Measurements from ENCODE around the gene CRYGB.
"Not testable (repeated sequence)": the region's sequence is repeated elsewhere in the genome, so short reads cannot be mapped to it uniquely, and the experiment has no call there.

The CRYGB gene

GRCh38 chr2:208138334-208138733, 7.6 kb downstream of the CRYGB start:
- not testable (repeated sequence) for H3K4me3 Mint-ChIP-seq; H3K27me3 Mint-ChIP-seq; H3K9me3 Mint-ChIP-seq; H3K36me3 Mint-ChIP-seq (ENCODE audit: low read depth); H3K27ac Mint-ChIP-seq; H3K4me1 Mint-ChIP-seq (ENCODE audit: low read depth); DNase-seq

DNA sequence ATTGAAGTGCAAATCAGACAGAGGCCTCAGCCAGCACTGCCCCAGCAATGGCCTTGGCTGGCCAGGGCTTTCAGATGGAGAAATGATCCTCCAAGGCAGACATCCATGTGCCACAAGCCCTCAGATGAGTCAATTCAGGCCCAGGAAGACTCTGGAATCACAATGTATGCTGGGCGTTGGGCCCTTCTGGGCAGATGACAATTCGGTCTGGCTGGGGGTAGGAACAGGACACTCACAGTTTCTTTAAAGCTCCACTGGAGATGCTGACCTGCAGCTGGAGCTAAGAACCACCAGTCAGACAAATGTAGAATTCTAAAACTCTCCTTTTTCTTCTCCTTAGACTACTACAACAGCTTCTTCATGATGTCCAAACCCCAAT, 9.3 kb downstream of the CRYGB start:
- Mint-ChIP-seq H3K9me3 (peaks cover 6% of the 10 kb centered on the region), H3K27me3 (no peaks in the 10 kb centered on the region), H3K36me3 (ENCODE audit: low read depth) (no peaks in the 10 kb centered on the region), H3K4me1 (ENCODE audit: low read depth) (peaks cover 10% of the 10 kb centered on the region), H3K27ac (no peak overlapping the region), H3K4me3 (no peak overlapping the region)
- no peak for DNase-seq

DNA sequence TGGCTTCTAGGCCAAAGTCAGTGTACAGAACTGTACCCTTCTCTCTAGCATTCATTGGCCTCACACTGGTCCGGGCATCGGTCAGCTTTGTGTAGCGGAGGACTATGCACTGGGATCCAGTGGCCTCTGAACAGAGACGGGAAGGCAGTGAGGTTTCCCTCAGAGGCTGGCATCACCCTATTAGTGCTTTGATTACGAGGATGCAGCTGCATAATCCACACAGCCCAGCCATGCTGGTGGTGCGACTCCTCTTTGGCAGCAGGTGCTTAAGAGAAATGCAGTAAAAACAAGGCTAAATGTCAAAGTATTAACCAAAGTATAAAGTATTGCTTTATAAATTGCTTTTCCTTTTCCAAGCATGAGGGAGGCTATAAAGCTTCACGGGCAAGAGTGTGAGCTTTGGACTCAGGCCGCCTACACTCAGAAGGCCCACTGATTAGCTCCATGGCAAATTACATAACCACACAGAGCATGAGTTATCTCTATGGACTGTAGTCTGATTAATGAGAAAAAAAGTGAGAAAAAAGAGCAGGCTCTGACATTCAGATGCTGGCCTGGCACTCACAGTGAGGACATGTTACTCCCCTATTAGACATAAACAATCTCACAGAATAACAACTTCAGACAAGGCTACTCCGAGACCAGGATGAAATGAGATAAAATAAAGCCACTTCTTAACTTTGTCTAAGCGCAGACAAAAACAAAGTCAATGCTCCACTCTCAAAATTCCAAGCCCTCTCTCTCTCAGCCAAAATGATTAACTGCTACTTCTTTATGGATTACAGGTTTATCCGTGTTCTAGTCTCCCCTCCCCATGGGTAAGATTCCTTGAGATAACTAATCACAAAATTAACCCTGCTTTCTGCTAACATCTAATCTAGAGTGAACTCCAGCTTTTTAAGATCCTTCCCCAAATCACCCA, 9.9 kb downstream of the CRYGB start:
- Mint-ChIP-seq H3K36me3 (ENCODE audit: low read depth) (no peaks in the 10 kb centered on the region), H3K9me3 (peaks cover 6% of the 10 kb centered on the region), H3K27ac (no peak overlapping the region), H3K4me1 (ENCODE audit: low read depth) (peaks cover 10% of the 10 kb centered on the region), H3K27me3 (no peaks in the 10 kb centered on the region), H3K4me3 (no peak overlapping the region)
- no peak for DNase-seq

DNA sequence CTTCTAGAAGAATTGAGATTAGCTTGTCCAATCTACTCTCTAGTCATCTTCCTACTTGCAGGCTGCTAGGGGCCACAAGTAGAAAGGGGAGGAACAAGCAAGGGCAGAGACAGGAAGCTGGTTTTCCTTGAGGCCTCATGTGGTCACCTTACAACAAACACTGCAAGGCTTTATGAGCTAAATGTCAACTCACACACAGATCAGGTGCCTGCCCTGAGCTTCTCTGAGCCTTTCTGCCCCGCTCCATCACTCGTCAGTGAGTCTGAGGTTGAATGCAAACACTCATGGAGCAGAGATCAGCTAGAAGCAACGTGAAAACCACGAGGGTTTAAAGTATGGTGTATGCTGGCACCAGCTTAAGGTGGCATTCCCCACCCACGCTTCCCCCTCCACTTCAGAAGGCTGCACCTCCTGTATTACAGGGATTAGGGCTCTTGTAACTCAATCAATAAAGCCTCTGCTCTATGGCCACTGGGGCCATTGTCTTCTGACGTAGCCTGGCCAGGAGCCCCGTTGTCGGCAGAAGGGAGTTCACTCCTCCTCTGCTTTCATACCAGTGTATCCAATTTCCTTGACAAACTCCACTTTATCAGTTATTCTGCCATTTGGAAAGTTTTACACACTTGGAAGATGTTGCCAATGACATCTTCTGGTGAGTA, 10.9 kb downstream of the CRYGB start:
- peaks cover 10% of the 10 kb centered on the region for H3K4me1 Mint-ChIP-seq (ENCODE audit: low read depth)
- H3K27ac Mint-ChIP-seq = no peak overlapping the region
- H3K27me3 Mint-ChIP-seq = no peaks in the 10 kb centered on the region
- no peak overlapping the region for H3K4me3 Mint-ChIP-seq
- H3K9me3 Mint-ChIP-seq = peaks cover 6% of the 10 kb centered on the region
- no peaks in the 10 kb centered on the region for H3K36me3 Mint-ChIP-seq (ENCODE audit: low read depth)
- no peak for DNase-seq

- H3K36me3 Mint-ChIP-seq (ENCODE audit: low read depth) = no peaks in the 10 kb centered on the region
- H3K27me3 Mint-ChIP-seq = peaks cover 14% of the 10 kb centered on the region
- H3K27ac Mint-ChIP-seq = no peak overlapping the region
- peaks cover 9% of the 10 kb centered on the region for H3K4me1 Mint-ChIP-seq (ENCODE audit: low read depth)
- no peak for DNase-seq
- no peak overlapping the region for H3K4me3 Mint-ChIP-seq
- H3K9me3 Mint-ChIP-seq = no peaks in the 10 kb centered on the region
Measured at GRCh38 chr2:208130712-208131110, 15.2 kb downstream of the CRYGB start.

DNA sequence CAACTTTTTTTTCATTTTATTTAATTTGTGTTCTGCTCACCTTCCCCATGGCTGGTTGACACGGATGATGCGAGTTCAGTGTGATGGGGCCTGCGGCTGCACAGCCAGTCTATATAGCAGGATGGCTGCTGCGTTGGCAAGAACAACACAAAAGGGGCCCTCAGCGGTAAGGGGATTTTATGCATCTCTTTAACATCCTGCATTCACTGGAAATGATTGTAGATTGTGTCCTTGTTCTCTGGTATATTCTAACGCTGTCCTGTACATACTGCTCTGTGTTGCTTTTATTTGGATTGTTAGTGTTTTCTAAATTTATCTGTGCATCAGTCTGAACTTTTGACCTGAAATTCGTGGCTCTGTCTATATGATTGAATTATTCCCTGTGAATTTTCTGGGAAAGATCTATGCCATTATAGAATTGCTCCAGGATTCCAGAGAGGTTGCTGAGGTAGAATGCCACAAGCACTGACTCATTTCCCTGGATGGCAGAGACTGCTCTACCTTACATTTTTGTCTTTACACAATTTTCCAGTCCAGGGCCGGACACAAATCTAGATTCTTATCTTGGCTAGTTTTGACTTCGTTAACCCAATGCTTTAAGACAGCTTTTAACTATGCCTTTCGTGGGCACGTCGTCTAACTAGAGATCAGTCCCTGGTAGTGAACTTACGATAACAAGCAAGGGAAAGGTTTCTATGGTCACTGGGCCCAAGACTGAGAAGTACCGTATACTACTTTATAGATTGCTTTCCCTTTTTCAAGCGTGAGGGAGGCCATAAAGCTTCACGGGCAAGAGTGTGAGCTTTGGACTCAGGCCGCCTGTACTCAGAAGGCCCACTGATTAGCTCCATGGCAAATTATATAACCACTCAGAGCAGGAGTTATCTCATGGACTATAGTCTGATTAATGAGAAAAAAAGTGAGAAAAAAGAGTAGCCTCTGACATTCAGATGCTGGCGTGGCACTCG, 15.9 kb downstream of the CRYGB start, which contains the start of gene CRYGC:
Gene CRYGC, minus strand, starts transcription at position 85 of the 968 bp plus-strand sequence. Its CDS starts 36 bp downstream, at position 49.
- H3K4me3 Mint-ChIP-seq = no peak within 1 kb of the TSS
- no peak for DNase-seq
- H3K4me1 Mint-ChIP-seq (ENCODE audit: low read depth) = peaks cover 3% of the 10 kb centered on the region
- no peak within 1 kb of the TSS for H3K27ac Mint-ChIP-seq
- no peaks in the 10 kb centered on the region for H3K36me3 Mint-ChIP-seq (ENCODE audit: low read depth)
- no peaks in the 10 kb centered on the region for H3K9me3 Mint-ChIP-seq
- peaks cover 20% of the 10 kb centered on the region for H3K27me3 Mint-ChIP-seq

DNA sequence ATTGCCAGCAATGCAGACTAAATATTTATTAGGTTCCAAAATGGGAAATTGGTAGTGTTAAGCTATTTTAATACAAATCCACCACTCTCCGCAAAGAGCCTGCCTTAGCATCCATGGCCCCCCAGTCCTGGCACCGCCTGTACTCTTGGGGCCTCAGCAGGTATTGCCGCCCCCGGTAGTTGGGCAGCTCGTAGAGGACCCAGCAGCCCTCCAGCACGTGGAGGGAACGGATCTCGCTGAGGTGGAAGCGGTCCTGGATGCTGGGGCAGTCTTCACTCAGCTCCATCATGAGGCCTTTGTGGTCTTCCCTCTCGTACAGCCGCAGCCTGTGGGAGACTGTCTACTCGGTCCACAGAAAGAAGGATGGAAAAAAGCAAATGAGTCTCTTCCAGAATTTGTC, 17.8 kb downstream of the CRYGB start:
- DNase-seq = no peak
- Mint-ChIP-seq H3K4me1 (ENCODE audit: low read depth) (peaks cover 13% of the 10 kb centered on the region), H3K9me3 (no peaks in the 10 kb centered on the region), H3K36me3 (ENCODE audit: low read depth) (no peaks in the 10 kb centered on the region), H3K4me3 (no peak overlapping the region), H3K27ac (no peak overlapping the region), H3K27me3 (peaks cover 37% of the 10 kb centered on the region)

GRCh38 chr2:208127090-208127489, 18.9 kb downstream of the CRYGB start:
- Mint-ChIP-seq H3K9me3 (no peaks in the 10 kb centered on the region), H3K4me3 (no peak overlapping the region), H3K4me1 (ENCODE audit: low read depth) (peaks cover 13% of the 10 kb centered on the region), H3K27ac (no peak overlapping the region), H3K36me3 (ENCODE audit: low read depth) (no peaks in the 10 kb centered on the region), H3K27me3 (peaks cover 40% of the 10 kb centered on the region)
- no peak for DNase-seq

DNA sequence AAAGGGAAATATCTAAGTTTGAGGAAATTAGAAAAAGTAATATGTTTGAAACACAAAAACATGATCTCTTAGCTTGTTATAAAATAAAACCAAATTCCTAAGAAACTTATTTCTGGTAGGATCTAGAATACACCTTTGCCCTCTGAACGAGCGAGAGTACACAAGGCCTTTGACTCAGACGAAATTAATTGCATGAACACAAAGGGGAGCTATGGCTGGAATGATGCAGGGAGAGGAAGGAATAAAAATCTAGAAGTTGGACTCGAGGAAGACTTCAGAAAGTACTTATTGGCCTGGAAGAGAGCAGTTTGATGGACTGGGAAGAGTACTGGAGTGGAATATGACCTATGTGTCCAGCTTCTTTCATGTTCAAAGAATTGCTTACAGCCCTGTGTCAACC, 20.7 kb downstream of the CRYGB start:
- peaks cover 13% of the 10 kb centered on the region for H3K4me1 Mint-ChIP-seq (ENCODE audit: low read depth)
- H3K27me3 Mint-ChIP-seq = peaks cover 40% of the 10 kb centered on the region
- H3K9me3 Mint-ChIP-seq = no peaks in the 10 kb centered on the region
- H3K27ac Mint-ChIP-seq = no peak overlapping the region
- no peaks in the 10 kb centered on the region for H3K36me3 Mint-ChIP-seq (ENCODE audit: low read depth)
- no peak for DNase-seq
- H3K4me3 Mint-ChIP-seq = no peak overlapping the region

DNA sequence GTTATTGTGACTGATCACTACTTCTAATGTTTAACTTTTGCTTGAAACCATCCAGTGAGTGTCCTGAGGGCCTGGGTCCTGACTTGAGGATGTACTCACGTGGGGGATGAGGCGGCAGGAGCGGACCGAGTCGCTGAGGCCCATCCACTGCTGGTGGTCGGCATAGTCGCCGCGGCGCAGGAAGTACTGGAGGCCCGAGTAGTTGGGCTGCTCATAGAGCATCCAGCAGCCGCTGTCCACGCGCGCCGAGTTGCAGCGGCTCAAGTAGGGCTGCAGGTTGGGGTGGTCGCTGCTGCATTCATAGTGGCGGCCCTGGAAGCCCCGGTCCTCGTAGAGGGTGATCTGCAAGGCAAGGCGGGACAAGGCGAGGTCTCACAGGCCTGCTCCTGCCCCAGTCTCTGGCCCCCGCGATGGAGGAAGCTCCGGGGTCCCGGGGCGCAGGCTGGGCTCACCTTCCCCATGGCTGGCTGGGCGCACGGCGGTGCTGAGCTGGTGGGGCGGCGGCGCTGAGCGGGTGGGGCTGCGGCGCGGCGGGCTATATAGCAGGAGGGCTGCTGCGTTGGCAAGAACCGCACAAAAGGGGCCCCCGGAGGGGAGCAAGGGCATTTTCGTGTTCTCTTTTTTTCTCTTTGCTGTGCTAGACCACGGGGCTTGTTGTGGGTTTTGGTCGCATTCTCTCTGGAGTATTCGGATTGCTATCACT, 21.8 kb downstream of the CRYGB start, which contains the start of gene CRYGD:
Gene CRYGD, minus strand, starts transcription at position 512 of the 703 bp plus-strand sequence. Its CDS starts 51 bp downstream, at position 461.
- not testable (repeated sequence) for H3K27ac Mint-ChIP-seq; H3K36me3 Mint-ChIP-seq (ENCODE audit: low read depth); H3K9me3 Mint-ChIP-seq
- H3K4me1 Mint-ChIP-seq (ENCODE audit: low read depth) = peaks cover 13% of the 10 kb centered on the region
- peaks cover 40% of the 10 kb centered on the region for H3K27me3 Mint-ChIP-seq
- peak; percentile 35 for DNase-seq
- peak within 1 kb of the TSS; percentile 46 for H3K4me3 Mint-ChIP-seq

GRCh38 chr2:208122248-208122647, 23.7 kb downstream of the CRYGB start:
- no peaks in the 10 kb centered on the region for H3K9me3 Mint-ChIP-seq
- H3K4me1 Mint-ChIP-seq (ENCODE audit: low read depth) = peaks cover 13% of the 10 kb centered on the region
- peaks cover 36% of the 10 kb centered on the region for H3K27me3 Mint-ChIP-seq
- H3K36me3 Mint-ChIP-seq (ENCODE audit: low read depth) = no peaks in the 10 kb centered on the region
- no peak overlapping the region for H3K4me3 Mint-ChIP-seq
- H3K27ac Mint-ChIP-seq = no peak overlapping the region
- DNase-seq = no peak

- Mint-ChIP-seq H3K27ac (no peak overlapping the region), H3K4me3 (no peak overlapping the region), H3K36me3 (ENCODE audit: low read depth) (no peaks in the 10 kb centered on the region), H3K9me3 (no peaks in the 10 kb centered on the region), H3K4me1 (ENCODE audit: low read depth) (peaks cover 3% of the 10 kb centered on the region), H3K27me3 (peaks cover 8% of the 10 kb centered on the region)
- DNase-seq = no peak
Measured at GRCh38 chr2:208118918-208119317, 27.0 kb downstream of the CRYGB start.

DNA sequence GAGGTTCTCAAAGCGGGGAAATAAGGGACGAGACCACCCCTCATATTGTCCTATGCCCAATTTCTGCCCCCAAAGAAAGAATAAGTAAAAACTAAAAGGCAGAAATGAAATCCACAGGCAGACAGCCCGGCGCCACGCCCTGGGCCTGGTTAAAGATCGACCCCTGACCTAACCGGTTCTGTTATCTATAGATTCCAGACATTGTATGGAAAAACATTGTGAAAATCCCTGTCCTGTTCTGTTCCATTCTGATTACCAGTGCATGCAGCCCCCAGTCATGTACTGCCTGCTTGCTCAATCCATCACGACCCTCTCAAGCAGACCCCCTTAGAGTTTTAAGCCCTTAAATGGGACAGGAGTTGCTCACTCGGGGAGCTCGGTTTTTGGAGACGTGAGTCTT, 28.6 kb downstream of the CRYGB start:
- not testable (repeated sequence) for H3K27ac Mint-ChIP-seq

GRCh38 chr2:208112969-208113368, 33.0 kb downstream of the CRYGB start:
- H3K36me3 Mint-ChIP-seq (ENCODE audit: low read depth) = no peaks in the 10 kb centered on the region
- DNase-seq = no peak
- H3K9me3 Mint-ChIP-seq = no peaks in the 10 kb centered on the region

More for the DNA sequence above, 28.6 kb downstream of the CRYGB start:
- not testable (repeated sequence) for H3K9me3 Mint-ChIP-seq; H3K4me1 Mint-ChIP-seq (ENCODE audit: low read depth); H3K36me3 Mint-ChIP-seq (ENCODE audit: low read depth); DNase-seq; H3K4me3 Mint-ChIP-seq; H3K27me3 Mint-ChIP-seq

More at GRCh38 chr2:208112969-208113368, 33.0 kb downstream of the CRYGB start:
- Mint-ChIP-seq H3K27me3 (peaks cover 2% of the 10 kb centered on the region), H3K4me1 (ENCODE audit: low read depth) (no peaks in the 10 kb centered on the region), H3K4me3 (no peak overlapping the region), H3K27ac (no peak overlapping the region)
